ENCODE data around the gene STKLD1.
A peak's percentile ranks its signal among the peaks of the same experiment; 100 is the strongest.

Gene STKLD1

GRCh38 chr9:133351908-133352634 is 24.1 kb upstream of the STKLD1 start:
- peaks cover 54% of the 10 kb centered on the region for H3K36me3 ChIP-seq (replicated peaks)
- in situ Hi-C loops (cut with HindIII; ENCODE audit: low pct_ligation_motif_present, low sequenced_read_pairs) = no loop called here
- no peak overlapping the region for H3K4me3 ChIP-seq (ENCODE audit: low read depth, low read length)
- TF ChIP-seq CTCF (IDR thresholded peaks at IDR 0.05; ENCODE audit: low read depth, low read length, missing control alignments) = peak; percentile 84
- no peak overlapping the region for H3K27ac ChIP-seq
- no peaks in the 10 kb centered on the region for H3K27me3 ChIP-seq (replicated peaks)
- peak; percentile 55 for DNase-seq

GRCh38 chr9:133352635-133353340 is 23.4 kb upstream of the STKLD1 start:
- peaks cover 54% of the 10 kb centered on the region for H3K36me3 ChIP-seq (replicated peaks)
- in situ Hi-C loops (cut with HindIII; ENCODE audit: low pct_ligation_motif_present, low sequenced_read_pairs) = no loop called here
- H3K4me3 ChIP-seq (ENCODE audit: low read depth, low read length) = no peak overlapping the region
- H3K27me3 ChIP-seq (replicated peaks) = no peaks in the 10 kb centered on the region
- no peak for TF ChIP-seq CTCF (IDR thresholded peaks at IDR 0.05; ENCODE audit: low read depth, low read length, missing control alignments)
- H3K27ac ChIP-seq = no peak overlapping the region
- no peak for DNase-seq

GRCh38 chr9:133353548-133353947 is 22.6 kb upstream of the STKLD1 start:
- Histone ChIP-seq H3K4me3 (ENCODE audit: low read depth, low read length) (no peak overlapping the region), H3K27me3 (replicated peaks) (no peaks in the 10 kb centered on the region), H3K36me3 (replicated peaks) (peaks cover 51% of the 10 kb centered on the region), H3K27ac (no peak overlapping the region)
- in situ Hi-C loops (cut with HindIII; ENCODE audit: low pct_ligation_motif_present, low sequenced_read_pairs) = no loop called here
- TF ChIP-seq CTCF (IDR thresholded peaks at IDR 0.05; ENCODE audit: low read depth, low read length, missing control alignments) = no peak
- DNase-seq = no peak

- DNase-seq = no peak
- Histone ChIP-seq H3K4me3 (ENCODE audit: low read depth, low read length) (no peak overlapping the region), H3K27ac (no peak overlapping the region), H3K36me3 (replicated peaks) (peaks cover 39% of the 10 kb centered on the region), H3K27me3 (replicated peaks) (no peaks in the 10 kb centered on the region)
- TF ChIP-seq CTCF (IDR thresholded peaks at IDR 0.05; ENCODE audit: low read depth, low read length, missing control alignments) = no peak
- in situ Hi-C loops (cut with HindIII; ENCODE audit: low pct_ligation_motif_present, low sequenced_read_pairs) = no loop called here
These were observed 21.4 kb upstream of the STKLD1 start for GRCh38 chr9:133354766-133355165.

GRCh38 chr9:133355881-133356357 is 20.2 kb upstream of the STKLD1 start:
- Histone ChIP-seq H3K27ac (peak overlapping the region; percentile 38), H3K4me3 (ENCODE audit: low read depth, low read length) (peak overlapping the region; percentile 70), H3K36me3 (replicated peaks) (peaks cover 38% of the 10 kb centered on the region), H3K27me3 (replicated peaks) (no peaks in the 10 kb centered on the region)
- no peak for TF ChIP-seq CTCF (IDR thresholded peaks at IDR 0.05; ENCODE audit: low read depth, low read length, missing control alignments)
- DNase-seq = no peak
- in situ Hi-C loops (cut with HindIII; ENCODE audit: low pct_ligation_motif_present, low sequenced_read_pairs) = no loop called here

Data from brain microvascular endothelial cell (primary cell).